Measurements from ENCODE around the gene ATP6AP2. TPM values are rescaled to one million over a fixed set of nuclear protein-coding genes. Genes with fewer than 3 reads are reported as not detected.

The ATP6AP2 gene
- total and polyA plus RNA-seq, 4 donors: 49.7 to 80.7 (median 58.1) TPM

DNA sequence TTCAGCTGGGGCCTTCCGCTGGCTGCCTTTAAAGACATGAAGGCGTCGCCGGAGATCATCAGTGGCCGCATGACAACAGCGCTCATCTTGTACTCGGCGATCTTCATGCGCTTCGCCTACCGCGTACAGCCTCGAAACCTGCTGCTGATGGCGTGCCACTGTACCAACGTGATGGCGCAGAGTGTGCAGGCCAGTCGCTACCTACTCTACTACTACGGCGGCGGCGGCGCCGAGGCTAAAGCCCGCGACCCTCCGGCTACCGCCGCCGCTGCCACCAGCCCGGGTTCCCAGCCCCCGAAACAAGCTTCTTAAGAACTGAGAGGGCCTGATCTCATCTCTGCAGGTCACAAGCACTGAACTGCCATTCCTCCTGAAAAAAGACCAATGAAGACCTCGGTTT lies 42.9 kb downstream of the ATP6AP2 start:
- Histone ChIP-seq H3K4me1 (ENCODE audit: control insufficient read depth in 4 of 4, insufficient read depth in 4 of 4, low read length in 3 of 4) (no peaks in the 10 kb centered on the region), H3K36me3 (ENCODE audit: control insufficient read depth in 4 of 4, insufficient read depth in 3 of 4, low read depth in 1 of 4, low read length in 3 of 4) (peaks cover 0 to 12% (median 6%) of the 10 kb centered on the region in 4 donors), H3K9ac (ENCODE audit: low read depth in 1 of 2, low read length in 2 of 2) (no peak overlapping the region), H3K9me3 (ENCODE audit: control insufficient read depth in 4 of 4, low read length in 3 of 4) (peaks cover 0 to 9% (median 3%) of the 10 kb centered on the region in 4 donors), H3K27me3 (ENCODE audit: control insufficient read depth in 4 of 4, insufficient read depth in 4 of 4, low read length in 3 of 4) (no peaks in the 10 kb centered on the region), H3K27ac (ENCODE audit: low read depth in 1 of 2, low read length in 2 of 2) (no peak overlapping the region), H3K4me3 (ENCODE audit: low read depth in 1 of 3, low read length in 3 of 3) (no peak overlapping the region)
- DNase-seq (ENCODE audit: low spot score): no peak
- TF ChIP-seq NR2F2 (IDR thresholded peaks at IDR 0.05) (no peak), FOXA2 (IDR thresholded peaks at IDR 0.05) (no peak), REST (IDR thresholded peaks at IDR 0.05) (no peak), RXRA (IDR thresholded peaks at IDR 0.05) (no peak), JUND (IDR thresholded peaks at IDR 0.05) (no peak), YY1 (IDR thresholded peaks at IDR 0.05) (no peak), SP1 (IDR thresholded peaks at IDR 0.05) (no peak), TAF1 (conservative IDR thresholded peaks at IDR 0.05) (no peak), HNF4G (IDR thresholded peaks at IDR 0.05) (no peak), EGR1 (IDR thresholded peaks at IDR 0.05; ENCODE audit: low read depth in 2 of 2) (no peak), GABPA (IDR thresholded peaks at IDR 0.05 in 1 of 2, conservative IDR thresholded peaks at IDR 0.05 in 1 of 2) (no peak), HNF4A (conservative IDR thresholded peaks at IDR 0.05) (no peak), ZBTB33 (IDR thresholded peaks at IDR 0.05) (no peak), ATF3 (IDR thresholded peaks at IDR 0.05) (no peak), RAD21 (IDR thresholded peaks at IDR 0.05) (no peak), FOXA1 (IDR thresholded peaks at IDR 0.05) (no peak)
- TF ChIP-seq, protein P1, sequence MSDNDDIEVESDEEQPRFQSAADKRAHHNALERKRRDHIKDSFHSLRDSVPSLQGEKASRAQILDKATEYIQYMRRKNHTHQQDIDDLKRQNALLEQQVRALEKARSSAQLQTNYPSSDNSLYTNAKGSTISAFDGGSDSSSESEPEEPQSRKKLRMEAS (IDR thresholded peaks at IDR 0.05): no peak
- TF ChIP-seq, protein P2, sequence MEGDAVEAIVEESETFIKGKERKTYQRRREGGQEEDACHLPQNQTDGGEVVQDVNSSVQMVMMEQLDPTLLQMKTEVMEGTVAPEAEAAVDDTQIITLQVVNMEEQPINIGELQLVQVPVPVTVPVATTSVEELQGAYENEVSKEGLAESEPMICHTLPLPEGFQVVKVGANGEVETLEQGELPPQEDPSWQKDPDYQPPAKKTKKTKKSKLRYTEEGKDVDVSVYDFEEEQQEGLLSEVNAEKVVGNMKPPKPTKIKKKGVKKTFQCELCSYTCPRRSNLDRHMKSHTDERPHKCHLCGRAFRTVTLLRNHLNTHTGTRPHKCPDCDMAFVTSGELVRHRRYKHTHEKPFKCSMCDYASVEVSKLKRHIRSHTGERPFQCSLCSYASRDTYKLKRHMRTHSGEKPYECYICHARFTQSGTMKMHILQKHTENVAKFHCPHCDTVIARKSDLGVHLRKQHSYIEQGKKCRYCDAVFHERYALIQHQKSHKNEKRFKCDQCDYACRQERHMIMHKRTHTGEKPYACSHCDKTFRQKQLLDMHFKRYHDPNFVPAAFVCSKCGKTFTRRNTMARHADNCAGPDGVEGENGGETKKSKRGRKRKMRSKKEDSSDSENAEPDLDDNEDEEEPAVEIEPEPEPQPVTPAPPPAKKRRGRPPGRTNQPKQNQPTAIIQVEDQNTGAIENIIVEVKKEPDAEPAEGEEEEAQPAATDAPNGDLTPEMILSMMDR (IDR thresholded peaks at IDR 0.05; ENCODE audit: low read depth, low read length, missing input control): no peak
- WGBS: 91% methylated on average over 32 of the region's 32 CpGs
